ENCODE data around the gene LIMCH1.

GRCh38 chr4:41559940-41560516 lies 22.1 kb downstream of the LIMCH1 start:
- no peak for TF ChIP-seq POLR2A (IDR thresholded peaks at IDR 0.05; ENCODE audit: low read depth, low read length)
- no peak for TF ChIP-seq POLR2AphosphoS5 (IDR thresholded peaks at IDR 0.05; ENCODE audit: low read depth, low read length)
- TF ChIP-seq TAF1 (IDR thresholded peaks at IDR 0.05; ENCODE audit: low read depth, low read length) = no peak
- TF ChIP-seq SPI1 (IDR thresholded peaks at IDR 0.05; ENCODE audit: low read depth, low read length) = no peak
- TF ChIP-seq POU2F2 (IDR thresholded peaks at IDR 0.05; ENCODE audit: low read depth, low read length) = no peak

All from GM12891 (cell line).